OCI-LY1 (cell line): ENCODE measurements around the gene KRTAP9-2.
"Not testable (repeated sequence)": the region's sequence is repeated elsewhere in the genome, so short reads cannot be mapped to it uniquely, and the experiment has no call there.

Source experiments
- EZH2 ChIP-seq: fragments of 200-600 bp; sonication (generic), shearing (Covaris generic); IDR thresholded peaks from 2 replicates; pipeline ENCODE4 v1.8.0; 2017; ENCODE audit warnings: borderline replicate concordance, mixed run types, mild to moderate bottlenecking, antibody characterized with exemption, low read length, moderate library complexity, mixed read lengths
- TF ChIP-seq, protein P1 (sequence below): fragments of 200-600 bp; sonication (generic), shearing (Covaris generic); IDR thresholded peaks from 2 replicates; pipeline ENCODE4 v1.5.1; 2017; ENCODE audit warnings: mild to moderate bottlenecking, antibody characterized with exemption, low read length, moderate library complexity, mixed read lengths

DNA sequence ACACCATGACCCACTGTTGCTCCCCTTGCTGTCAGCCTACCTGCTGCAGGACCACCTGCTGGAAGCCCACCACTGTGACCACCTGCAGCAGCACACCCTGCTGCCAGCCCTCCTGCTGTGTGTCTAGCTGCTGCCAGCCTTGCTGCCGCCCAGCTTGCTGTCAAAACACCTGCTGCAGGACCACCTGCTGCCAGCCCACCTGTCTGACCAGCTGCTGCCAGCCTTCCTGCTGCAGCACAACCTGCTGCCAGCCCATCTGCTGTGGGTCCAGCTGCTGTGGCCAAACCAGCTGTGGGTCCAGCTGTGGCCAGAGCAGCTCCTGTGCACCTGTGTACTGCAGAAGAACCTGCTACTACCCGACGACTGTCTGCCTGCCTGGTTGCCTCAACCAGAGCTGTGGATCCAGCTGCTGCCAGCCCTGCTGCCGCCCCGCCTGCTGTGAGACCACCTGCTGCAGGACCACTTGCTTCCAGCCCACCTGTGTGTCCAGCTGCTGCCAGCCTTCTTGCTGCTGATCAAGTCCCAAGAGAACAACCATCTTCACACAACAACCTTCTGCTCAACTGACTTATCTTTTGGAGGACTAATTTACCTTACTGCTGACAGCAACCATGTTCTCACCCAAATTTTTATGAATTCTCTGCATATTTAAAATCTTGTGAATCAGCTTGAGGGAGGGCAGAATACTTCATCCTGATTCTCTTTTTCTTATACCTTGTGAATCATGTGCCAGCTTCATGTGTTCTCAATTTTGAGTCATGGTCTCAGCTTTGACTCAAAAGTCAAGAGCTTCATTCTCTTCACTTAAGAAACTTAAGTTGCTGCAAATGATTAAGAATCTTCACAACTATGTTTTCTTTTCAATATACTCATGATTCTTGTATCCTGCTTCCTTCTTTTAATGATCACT, 29.2 kb downstream of the KRTAP9-2 start, which contains the start of gene KRTAP9-9:
- TF ChIP-seq, protein P1, sequence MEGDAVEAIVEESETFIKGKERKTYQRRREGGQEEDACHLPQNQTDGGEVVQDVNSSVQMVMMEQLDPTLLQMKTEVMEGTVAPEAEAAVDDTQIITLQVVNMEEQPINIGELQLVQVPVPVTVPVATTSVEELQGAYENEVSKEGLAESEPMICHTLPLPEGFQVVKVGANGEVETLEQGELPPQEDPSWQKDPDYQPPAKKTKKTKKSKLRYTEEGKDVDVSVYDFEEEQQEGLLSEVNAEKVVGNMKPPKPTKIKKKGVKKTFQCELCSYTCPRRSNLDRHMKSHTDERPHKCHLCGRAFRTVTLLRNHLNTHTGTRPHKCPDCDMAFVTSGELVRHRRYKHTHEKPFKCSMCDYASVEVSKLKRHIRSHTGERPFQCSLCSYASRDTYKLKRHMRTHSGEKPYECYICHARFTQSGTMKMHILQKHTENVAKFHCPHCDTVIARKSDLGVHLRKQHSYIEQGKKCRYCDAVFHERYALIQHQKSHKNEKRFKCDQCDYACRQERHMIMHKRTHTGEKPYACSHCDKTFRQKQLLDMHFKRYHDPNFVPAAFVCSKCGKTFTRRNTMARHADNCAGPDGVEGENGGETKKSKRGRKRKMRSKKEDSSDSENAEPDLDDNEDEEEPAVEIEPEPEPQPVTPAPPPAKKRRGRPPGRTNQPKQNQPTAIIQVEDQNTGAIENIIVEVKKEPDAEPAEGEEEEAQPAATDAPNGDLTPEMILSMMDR: not testable (repeated sequence)
- TF ChIP-seq EZH2: not testable (repeated sequence)
